ENCODE results near the gene OSGEP. TPM values are rescaled to one million over a fixed set of nuclear protein-coding genes. Genes with fewer than 3 reads are reported as not detected.

Gene OSGEP
- total and polyA plus RNA-seq, 5 donors from 2014 or later = 27.3 to 40.8 (median 33.1) TPM

GRCh38 chr14:20438664-20439063 is 15.9 kb downstream of the OSGEP start:
- no peak for ATAC-seq (ENCODE audit: low read depth in 2 of 2)
- Mint-ChIP-seq H3K36me3 (peaks cover 6% of the 10 kb centered on the region), H3K4me1 (peaks cover 7 to 26% (median 13%) of the 10 kb centered on the region in 4 donors), H3K9me3 (peaks cover 0 to 1% (median 0%) of the 10 kb centered on the region in 7 donors), H3K27ac (no peak overlapping the region), H3K27me3 (peaks cover 5% of the 10 kb centered on the region), H3K4me3 (no peak overlapping the region)
- Histone ChIP-seq H3K27me3 (ENCODE audit: control insufficient read depth, insufficient read depth, low read length) (no peaks in the 10 kb centered on the region), H3K9me3 (ENCODE audit: control insufficient read depth in 2 of 2, low read length in 2 of 2) (no peaks in the 10 kb centered on the region), H3K4me1 (ENCODE audit: control insufficient read depth, insufficient read depth, low read length, poor library complexity, severe bottlenecking) (peaks cover 12% of the 10 kb centered on the region), H3K36me3 (ENCODE audit: control insufficient read depth, insufficient read depth, low read length) (no peaks in the 10 kb centered on the region), H3K27ac (ENCODE audit: insufficient read depth, low read length, poor library complexity, severe bottlenecking) (no peak overlapping the region), H3K4me3 (ENCODE audit: low read depth, low read length) (no peak overlapping the region)
- DNase-seq = no peak

- Histone ChIP-seq H3K36me3 (ENCODE audit: control insufficient read depth, insufficient read depth, low read length) (no peaks in the 10 kb centered on the region), H3K4me3 (ENCODE audit: low read depth, low read length) (no peak overlapping the region), H3K27ac (ENCODE audit: insufficient read depth, low read length, poor library complexity, severe bottlenecking) (no peak overlapping the region), H3K27me3 (ENCODE audit: control insufficient read depth, insufficient read depth, low read length) (no peaks in the 10 kb centered on the region), H3K9me3 (ENCODE audit: control insufficient read depth in 2 of 2, low read length in 2 of 2) (no peaks in the 10 kb centered on the region), H3K4me1 (ENCODE audit: control insufficient read depth, insufficient read depth, low read length, poor library complexity, severe bottlenecking) (peaks cover 8% of the 10 kb centered on the region)
- Mint-ChIP-seq H3K36me3 (no peaks in the 10 kb centered on the region), H3K9me3 (peaks cover 0 to 1% (median 0%) of the 10 kb centered on the region in 7 donors), H3K4me3 (peak overlapping the region in 1 of 4 donors; percentile 9), H3K27ac (no peak overlapping the region), H3K4me1 (peaks cover 7 to 19% (median 10%) of the 10 kb centered on the region in 4 donors), H3K27me3 (peaks cover 5% of the 10 kb centered on the region)
- ATAC-seq (ENCODE audit: low read depth in 2 of 2) = no peak
- DNase-seq = no peak
These were observed 18.3 kb downstream of the OSGEP start for GRCh38 chr14:20436363-20436755.

GRCh38 chr14:20435582-20436362 is 18.8 kb downstream of the OSGEP start, which contains the start of gene KLHL33:
TSS of gene KLHL33 (minus strand) at chr14:20436166. CDS start at chr14:20435811, 355 bp downstream.
- Histone ChIP-seq H3K36me3 (ENCODE audit: control insufficient read depth, insufficient read depth, low read length) (no peaks in the 10 kb centered on the region), H3K4me3 (ENCODE audit: low read depth, low read length) (no peak within 1 kb of the TSS), H3K4me1 (ENCODE audit: control insufficient read depth, insufficient read depth, low read length, poor library complexity, severe bottlenecking) (peaks cover 2% of the 10 kb centered on the region), H3K27ac (ENCODE audit: insufficient read depth, low read length, poor library complexity, severe bottlenecking) (no peak within 1 kb of the TSS), H3K9me3 (ENCODE audit: control insufficient read depth in 2 of 2, low read length in 2 of 2) (no peaks in the 10 kb centered on the region), H3K27me3 (ENCODE audit: control insufficient read depth, insufficient read depth, low read length) (no peaks in the 10 kb centered on the region)
- H3K4me3 Mint-ChIP-seq = peak within 1 kb of the TSS in 1 of 4 donors; percentile 9
- H3K9me3 Mint-ChIP-seq = peaks cover 0 to 1% (median 0%) of the 10 kb centered on the region in 7 donors
- H3K27ac Mint-ChIP-seq = peak within 1 kb of the TSS in 1 of 3 donors; percentile 38
- peaks cover 2 to 13% (median 5%) of the 10 kb centered on the region in 4 donors for H3K4me1 Mint-ChIP-seq
- ATAC-seq (ENCODE audit: low read depth in 2 of 2) (no peak), DNase-seq (no peak)
- peaks cover 5% of the 10 kb centered on the region for H3K27me3 Mint-ChIP-seq
- no peaks in the 10 kb centered on the region for H3K36me3 Mint-ChIP-seq

- Mint-ChIP-seq H3K4me1 (peaks cover 0 to 5% (median 2%) of the 10 kb centered on the region in 4 donors), H3K4me3 (no peak overlapping the region), H3K27me3 (peaks cover 5% of the 10 kb centered on the region), H3K36me3 (no peaks in the 10 kb centered on the region), H3K27ac (no peak overlapping the region), H3K9me3 (peaks cover 0 to 1% (median 0%) of the 10 kb centered on the region in 7 donors)
- H3K27me3 ChIP-seq (ENCODE audit: control insufficient read depth, insufficient read depth, low read length) = no peaks in the 10 kb centered on the region
- no peaks in the 10 kb centered on the region for H3K36me3 ChIP-seq (ENCODE audit: control insufficient read depth, insufficient read depth, low read length)
- H3K27ac ChIP-seq (ENCODE audit: insufficient read depth, low read length, poor library complexity, severe bottlenecking) = no peak overlapping the region
- no peak for DNase-seq
- H3K9me3 ChIP-seq (ENCODE audit: control insufficient read depth in 2 of 2, low read length in 2 of 2) = no peaks in the 10 kb centered on the region
- no peak for ATAC-seq (ENCODE audit: low read depth in 2 of 2)
- no peaks in the 10 kb centered on the region for H3K4me1 ChIP-seq (ENCODE audit: control insufficient read depth, insufficient read depth, low read length, poor library complexity, severe bottlenecking)
- H3K4me3 ChIP-seq (ENCODE audit: low read depth, low read length) = no peak overlapping the region
These were observed 19.7 kb downstream of the OSGEP start for GRCh38 chr14:20434701-20435581.

- no peak overlapping the region for H3K27ac ChIP-seq (ENCODE audit: insufficient read depth, low read length, poor library complexity, severe bottlenecking)
These were observed 24.6 kb downstream of the OSGEP start for GRCh38 chr14:20429801-20430669.

GRCh38 chr14:20428802-20429201 is 25.8 kb downstream of the OSGEP start:
- H3K4me3 Mint-ChIP-seq = no peak overlapping the region
- Histone ChIP-seq H3K4me1 (ENCODE audit: control insufficient read depth, insufficient read depth, low read length, poor library complexity, severe bottlenecking) (peaks cover 15% of the 10 kb centered on the region), H3K4me3 (ENCODE audit: low read depth, low read length) (no peak overlapping the region), H3K27me3 (ENCODE audit: control insufficient read depth, insufficient read depth, low read length) (no peaks in the 10 kb centered on the region), H3K9me3 (ENCODE audit: control insufficient read depth in 2 of 2, low read length in 2 of 2) (no peaks in the 10 kb centered on the region), H3K36me3 (ENCODE audit: control insufficient read depth, insufficient read depth, low read length) (no peaks in the 10 kb centered on the region), H3K27ac (ENCODE audit: insufficient read depth, low read length, poor library complexity, severe bottlenecking) (no peak overlapping the region)
- no peaks in the 10 kb centered on the region for H3K27me3 Mint-ChIP-seq
- H3K4me1 Mint-ChIP-seq = peaks cover 0 to 24% (median 14%) of the 10 kb centered on the region in 4 donors
- H3K9me3 Mint-ChIP-seq = no peaks in the 10 kb centered on the region
- no peaks in the 10 kb centered on the region for H3K36me3 Mint-ChIP-seq
- peak overlapping the region in 2 of 3 donors; percentile 25 to 61 for H3K27ac Mint-ChIP-seq
- DNase-seq (no peak), ATAC-seq (ENCODE audit: low read depth in 2 of 2) (no peak)

More at GRCh38 chr14:20429801-20430669, 24.6 kb downstream of the OSGEP start:
- peaks cover 0 to 24% (median 14%) of the 10 kb centered on the region in 4 donors for H3K4me1 Mint-ChIP-seq
- no peak overlapping the region for H3K4me3 ChIP-seq (ENCODE audit: low read depth, low read length)
- DNase-seq (peak in 1 of 3 donors; percentile 41), ATAC-seq (ENCODE audit: low read depth in 2 of 2) (peak in 1 of 2 donors; percentile 42)
- no peaks in the 10 kb centered on the region for H3K9me3 ChIP-seq (ENCODE audit: control insufficient read depth in 2 of 2, low read length in 2 of 2)
- no peaks in the 10 kb centered on the region for H3K9me3 Mint-ChIP-seq
- H3K36me3 Mint-ChIP-seq = no peaks in the 10 kb centered on the region
- no peaks in the 10 kb centered on the region for H3K36me3 ChIP-seq (ENCODE audit: control insufficient read depth, insufficient read depth, low read length)
- no peaks in the 10 kb centered on the region for H3K27me3 ChIP-seq (ENCODE audit: control insufficient read depth, insufficient read depth, low read length)
- H3K27me3 Mint-ChIP-seq = no peaks in the 10 kb centered on the region
- H3K27ac Mint-ChIP-seq = peak overlapping the region in 1 of 3 donors; percentile 38
- peaks cover 15% of the 10 kb centered on the region for H3K4me1 ChIP-seq (ENCODE audit: control insufficient read depth, insufficient read depth, low read length, poor library complexity, severe bottlenecking)
- H3K4me3 Mint-ChIP-seq = peak overlapping the region in 1 of 4 donors; percentile 51

- Histone ChIP-seq H3K4me1 (ENCODE audit: control insufficient read depth, insufficient read depth, low read length, poor library complexity, severe bottlenecking) (peaks cover 15% of the 10 kb centered on the region), H3K4me3 (ENCODE audit: low read depth, low read length) (no peak overlapping the region), H3K36me3 (ENCODE audit: control insufficient read depth, insufficient read depth, low read length) (no peaks in the 10 kb centered on the region), H3K27ac (ENCODE audit: insufficient read depth, low read length, poor library complexity, severe bottlenecking) (no peak overlapping the region), H3K27me3 (ENCODE audit: control insufficient read depth, insufficient read depth, low read length) (no peaks in the 10 kb centered on the region), H3K9me3 (ENCODE audit: control insufficient read depth in 2 of 2, low read length in 2 of 2) (no peaks in the 10 kb centered on the region)
- H3K36me3 Mint-ChIP-seq = no peaks in the 10 kb centered on the region
- no peaks in the 10 kb centered on the region for H3K27me3 Mint-ChIP-seq
- ATAC-seq (ENCODE audit: low read depth in 2 of 2) = no peak
- DNase-seq = no peak
- peak overlapping the region in 2 of 3 donors; percentile 55 to 75 for H3K27ac Mint-ChIP-seq
- H3K4me1 Mint-ChIP-seq = peaks cover 0 to 24% (median 14%) of the 10 kb centered on the region in 4 donors
- no peak overlapping the region for H3K4me3 Mint-ChIP-seq
- H3K9me3 Mint-ChIP-seq = no peaks in the 10 kb centered on the region
These were observed 26.6 kb downstream of the OSGEP start for GRCh38 chr14:20428010-20428365.

All from CD4-positive, CD25-positive, alpha-beta regulatory T cell (primary cell).